GM18520 (cell line): ENCODE results near the gene CTNNA2.

Experiments used
- ATAC-seq: cut with Tn5 transposase; IDR thresholded peaks from one replicate; pipeline ENCODE4 v1.9.1; 2021; ENCODE audit not compliant: unreplicated experiment

The CTNNA2 gene

GRCh38 chr2:80354858-80355257 lies 842.0 kb downstream of the CTNNA2 start:
- ATAC-seq, result no peak

GRCh38 chr2:80361904-80362303 lies 849.1 kb downstream of the CTNNA2 start:
- no peak for ATAC-seq

- no peak for ATAC-seq
Observed at GRCh38 chr2:80363330-80363729, 850.5 kb downstream of the CTNNA2 start.

- ATAC-seq, result no peak
Observed at GRCh38 chr2:80363791-80364349, 851.0 kb downstream of the CTNNA2 start.

GRCh38 chr2:80364524-80365212 lies 851.8 kb downstream of the CTNNA2 start:
- ATAC-seq, result no peak

- ATAC-seq, result no peak
Observed at GRCh38 chr2:80365762-80366161, 852.9 kb downstream of the CTNNA2 start.

DNA sequence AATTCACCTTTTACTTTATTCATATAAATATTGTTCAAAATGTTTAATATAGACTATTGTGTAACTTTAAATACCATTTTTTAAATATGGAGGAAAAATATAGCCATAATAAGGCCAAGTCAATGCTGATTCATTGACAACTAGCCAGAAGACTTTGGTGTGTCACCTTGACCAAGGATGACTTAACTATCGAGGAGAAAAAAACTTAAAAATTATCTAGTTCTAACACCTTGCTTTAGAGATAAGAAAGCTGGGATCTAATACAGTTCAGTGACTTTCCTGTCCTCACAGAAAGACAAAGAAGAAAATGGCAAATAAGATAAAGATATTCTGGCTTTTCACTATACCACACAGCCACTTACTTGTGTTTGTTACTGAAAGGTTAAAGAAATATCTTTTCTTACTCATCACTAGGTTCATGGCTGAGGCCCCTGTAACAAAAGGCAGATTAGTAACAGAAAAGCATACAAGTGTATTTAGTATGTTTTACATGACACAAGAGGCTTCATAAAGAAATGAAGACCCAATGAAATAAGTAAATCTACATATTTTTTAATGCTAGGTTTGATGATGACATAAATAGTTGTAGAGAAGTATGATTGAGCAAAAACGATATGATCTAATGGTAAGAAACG lies 857.6 kb downstream of the CTNNA2 start:
- ATAC-seq, result no peak

DNA sequence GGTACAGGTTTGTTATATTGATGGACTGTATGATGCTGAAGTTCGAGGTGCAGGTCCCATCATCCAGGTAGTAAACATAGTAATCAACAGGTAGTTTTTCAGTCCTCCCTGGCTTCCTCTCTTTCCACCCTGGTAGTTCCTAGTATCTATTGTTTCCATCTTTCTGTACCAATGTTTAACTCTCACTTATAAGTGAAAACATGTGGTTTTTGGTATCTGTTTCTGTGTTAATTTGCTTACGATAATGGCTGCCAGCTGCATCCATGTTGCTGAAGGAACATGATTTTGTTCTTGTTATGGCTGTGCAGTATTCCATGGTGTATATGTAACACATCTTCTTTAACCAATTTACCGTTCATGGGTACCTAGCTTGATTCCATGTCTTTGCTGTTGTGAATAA lies 861.3 kb downstream of the CTNNA2 start:
- no peak for ATAC-seq

- no peak for ATAC-seq
Observed at GRCh38 chr2:80377071-80377470, 864.2 kb downstream of the CTNNA2 start.

- ATAC-seq, result no peak
Observed at GRCh38 chr2:80380736-80381135, 867.9 kb downstream of the CTNNA2 start.

- ATAC-seq, result no peak
Observed at GRCh38 chr2:80381666-80382065, 868.8 kb downstream of the CTNNA2 start.

DNA sequence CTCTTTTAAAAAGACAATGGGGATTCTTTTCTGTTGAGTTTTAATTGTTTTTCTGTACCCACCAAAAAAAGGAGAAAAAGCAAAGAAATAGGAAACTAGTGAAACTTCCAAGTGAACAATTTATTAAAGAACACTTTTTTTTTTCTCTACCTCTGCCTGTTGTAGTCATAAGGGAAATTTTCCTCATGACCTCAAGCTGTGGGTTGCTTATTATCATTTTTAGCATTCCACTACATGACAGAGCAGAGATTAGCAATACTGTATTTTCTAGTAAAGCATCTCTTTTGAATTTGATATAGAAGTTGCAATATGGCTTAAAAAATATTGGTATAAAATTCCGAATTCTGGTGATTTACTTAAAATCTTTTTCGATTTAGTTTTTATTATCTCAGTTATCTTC lies 879.6 kb downstream of the CTNNA2 start:
- no peak for ATAC-seq

DNA sequence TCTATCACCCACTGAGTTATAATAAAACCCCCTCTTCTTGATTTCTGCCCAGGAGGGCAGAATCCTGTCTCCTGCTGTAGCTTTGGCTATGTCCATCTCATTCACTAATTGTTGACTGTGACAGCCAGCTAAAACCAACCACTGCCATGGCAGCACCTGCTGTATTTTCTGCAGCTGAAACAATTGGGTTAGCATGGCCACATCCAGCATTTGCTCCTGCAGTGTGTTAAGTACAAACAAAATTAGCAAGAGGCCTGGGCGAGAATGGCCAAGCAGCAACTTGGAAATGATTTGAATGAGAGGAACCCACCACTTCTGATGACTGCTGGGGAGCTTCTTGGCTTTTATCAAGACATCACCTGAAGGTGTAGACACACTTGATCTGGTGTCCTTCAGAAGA lies 881.1 kb downstream of the CTNNA2 start:
- ATAC-seq, result no peak

DNA sequence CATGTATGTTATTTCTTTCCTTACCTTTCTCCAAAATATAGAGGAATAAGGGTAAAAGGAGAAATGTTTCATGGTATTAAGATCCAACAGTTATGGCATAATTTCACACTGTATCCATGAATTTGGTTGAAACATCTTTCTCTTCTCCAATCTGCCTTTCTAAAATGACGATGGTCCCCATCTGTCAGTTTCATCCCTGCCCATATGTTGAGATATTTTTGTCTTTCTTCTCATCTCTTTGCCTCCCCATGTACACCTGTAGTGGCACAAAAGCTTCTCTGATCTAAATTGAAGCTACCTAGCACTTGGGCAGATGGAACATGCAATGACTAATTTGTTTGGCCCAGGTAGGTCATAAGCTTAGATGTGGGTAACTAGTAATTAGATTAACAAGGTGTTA lies 882.4 kb downstream of the CTNNA2 start:
- no peak for ATAC-seq

GRCh38 chr2:80396276-80396675 lies 883.4 kb downstream of the CTNNA2 start:
- no peak for ATAC-seq

DNA sequence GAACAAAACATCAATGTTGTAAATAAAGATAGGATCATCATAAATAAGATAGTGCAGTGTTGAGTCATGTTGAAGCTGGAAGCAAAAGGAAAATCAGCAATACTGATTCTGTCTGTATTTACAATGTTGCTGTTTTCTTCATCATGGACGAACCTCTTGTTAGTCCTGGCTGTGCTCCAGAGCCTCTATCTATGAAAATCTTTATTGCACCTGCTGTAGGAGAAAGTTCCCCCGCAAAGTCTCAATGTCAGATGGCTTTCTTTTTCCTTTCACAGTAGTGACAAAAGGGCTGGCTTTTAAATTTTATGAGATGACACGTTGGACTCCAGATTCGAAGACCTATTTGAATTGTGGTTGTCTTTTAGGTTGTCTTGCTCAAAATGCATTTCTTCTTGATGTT lies 890.2 kb downstream of the CTNNA2 start:
- ATAC-seq, result no peak

DNA sequence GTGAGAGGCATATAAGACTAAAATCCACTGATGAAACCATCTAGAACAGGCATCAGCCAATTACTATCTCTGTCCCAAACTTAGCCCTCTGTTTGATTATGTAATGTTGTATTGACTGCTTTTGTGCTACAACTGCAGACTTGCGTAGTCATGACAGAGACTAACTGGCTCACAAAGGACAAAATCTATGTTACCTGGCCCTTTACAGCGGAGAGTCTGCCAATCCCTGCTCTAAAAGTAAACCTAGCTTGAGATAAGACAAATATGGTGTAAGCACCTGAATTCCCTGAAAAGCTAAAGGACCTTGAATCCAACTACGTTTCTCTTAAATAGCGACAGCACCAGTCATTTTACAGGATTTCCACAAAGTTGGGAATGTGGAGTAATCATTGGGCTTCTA lies 894.5 kb downstream of the CTNNA2 start:
- ATAC-seq, result no peak

GRCh38 chr2:80410346-80410745 lies 897.5 kb downstream of the CTNNA2 start:
- no peak for ATAC-seq

GRCh38 chr2:80413136-80413535 lies 900.3 kb downstream of the CTNNA2 start:
- ATAC-seq, result no peak

DNA sequence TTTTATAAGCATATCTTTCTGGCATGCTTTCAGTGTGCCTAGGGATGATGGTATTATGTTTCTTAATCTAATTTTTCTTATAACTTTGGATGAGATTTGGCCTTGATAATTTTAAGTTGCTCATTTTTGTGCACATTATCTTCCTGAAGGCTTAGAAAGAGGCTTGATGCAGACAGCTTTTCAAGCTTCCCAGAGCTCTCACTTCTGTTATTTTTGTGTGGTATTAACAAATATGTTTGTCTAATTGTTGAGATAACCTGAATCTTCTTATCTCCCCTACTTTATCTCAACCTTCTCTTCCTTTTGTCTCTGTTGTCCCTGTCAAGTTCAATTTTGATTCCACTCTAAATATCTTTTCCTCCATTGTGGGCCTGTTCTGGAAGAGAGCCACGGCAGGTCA lies 904.9 kb downstream of the CTNNA2 start:
- no peak for ATAC-seq

GRCh38 chr2:80420530-80421208 lies 907.8 kb downstream of the CTNNA2 start:
- no peak for ATAC-seq

DNA sequence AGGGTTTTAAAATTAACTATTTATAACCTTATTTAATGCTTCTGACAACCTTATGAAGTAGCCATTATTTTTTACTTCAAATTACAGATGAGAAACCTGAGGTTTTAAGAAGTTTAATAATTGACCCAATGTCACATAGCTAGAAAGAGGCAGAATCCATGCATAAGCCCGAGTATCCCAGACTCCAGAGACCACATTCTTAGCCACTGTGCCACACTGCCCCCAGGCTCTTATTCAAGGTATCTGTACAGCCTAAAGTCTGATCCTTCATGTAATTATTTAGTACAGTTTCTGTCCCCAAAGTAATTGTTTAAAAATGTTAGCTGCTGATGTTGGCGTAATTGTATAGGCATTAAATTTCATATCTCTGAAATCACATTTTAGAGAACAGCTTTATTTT lies 916.4 kb downstream of the CTNNA2 start:
- ATAC-seq, result no peak
